B cell (primary cell): ENCODE measurements around the gene BATF3. TPM values are rescaled to one million over a fixed set of nuclear protein-coding genes. Genes with fewer than 3 reads are reported as not detected.

ENCODE experiments used
- ATAC-seq: fragments of 200-7000 bp; cut with Tn5 transposase; one replicate; pipeline ENCODE4 v1.10.0; 2021; ENCODE audit warnings: low read depth, mild to moderate bottlenecking, moderate number of reproducible peaks, moderate library complexity
- CTCF ChIA-PET: fragments of 350-600 bp; sonication (Branson Sonifier 250); formaldehyde crosslinking; loops from one replicate; lab custom pipeline; 2021; ENCODE audit warnings: antibody characterized with exemption, inconsistent platforms; lab: Charles Lee
- POLR2A ChIA-PET: fragments of 350-600 bp; sonication (Branson Sonifier 250); formaldehyde crosslinking; loops from one replicate; lab custom pipeline; 2021; ENCODE audit warnings: antibody characterized with exemption; lab: Charles Lee
- DNase-seq: peaks from one replicate; pipeline ENCODE4 v3.0.0; 2013
- H2AFZ ChIP-seq: 2 replicates; pipeline ENCODE4 v1.6.1; 2012; ENCODE audit warnings: mild to moderate bottlenecking, low read depth, low read length; ENCODE audit not compliant: insufficient read depth, poor library complexity, severe bottlenecking
- H3K27ac ChIP-seq, 2 donors: 1 replicate in 1 of 2; 2 replicates in 1 of 2; pipeline ENCODE4 v1.5.1; 2012 to 2013; ENCODE audit warnings: low read length in 2 of 2, mild to moderate bottlenecking in 2 of 2, moderate library complexity in 1 of 2
- H3K27me3 ChIP-seq, 4 experiments: fragments of 200-600 bp in 1 of 4; sonication (generic) in 1 of 4; replicated peaks in 1 of 4; 1 replicate in 2 of 4; 2 replicates in 2 of 4; pipeline versions ENCODE4 v1.6.1 to v1.7.0; 2013 to 2016; ENCODE audit warnings: low read length in 3 of 4, mild to moderate bottlenecking in 2 of 4, mixed read lengths in 1 of 4, moderate library complexity in 1 of 4; ENCODE audit not compliant: insufficient read depth in 4 of 4, control insufficient read depth in 3 of 4; ENCODE audit errors: control extremely low read depth in 1 of 4
- H3K36me3 ChIP-seq, 2 experiments: replicated peaks in 1 of 2; 1 replicate in 1 of 2; 2 replicates in 1 of 2; pipeline versions ENCODE4 v1.6.1 to v1.7.1; 2013; ENCODE audit warnings: low read length in 1 of 2; ENCODE audit not compliant: insufficient read depth in 2 of 2, control insufficient read depth in 1 of 2; ENCODE audit errors: control extremely low read depth in 1 of 2, extremely low read depth in 1 of 2
- H3K4me1 ChIP-seq, 2 donors: fragments of 200-600 bp in 1 of 2; sonication (generic) in 1 of 2; 1 replicate in 1 of 2; 2 replicates in 1 of 2; pipeline versions ENCODE4 v1.5.1 to v1.6.1; 2013 to 2017; ENCODE audit warnings: low read length in 2 of 2; ENCODE audit not compliant: control insufficient read depth in 2 of 2, insufficient read depth in 2 of 2
- H3K4me2 ChIP-seq: replicated peaks from 2 replicates; pipeline ENCODE3; 2012; ENCODE audit warnings: mild to moderate bottlenecking, low read depth, low read length; ENCODE audit not compliant: poor library complexity, severe bottlenecking
- H3K4me3 ChIP-seq, 5 experiments: fragments of 200-600 bp in 1 of 5; sonication (generic) in 1 of 5; 1 replicate in 3 of 5; 2 replicates in 2 of 5; pipeline versions ENCODE4 v1.5.1 to v1.7.0; 2011 to 2016; ENCODE audit warnings: low read length in 4 of 5, mild to moderate bottlenecking in 4 of 5, low read depth in 2 of 5, control low read depth in 1 of 5, moderate library complexity in 1 of 5; ENCODE audit not compliant: insufficient read depth in 1 of 5; ENCODE audit errors: control extremely low read depth in 1 of 5, extremely low read depth in 1 of 5
- H3K79me2 ChIP-seq: fragments of 200-600 bp; sonication (generic); one replicate; pipeline ENCODE4 v1.6.0; 2016; ENCODE audit warnings: low read length; ENCODE audit not compliant: control insufficient read depth, insufficient read depth
- H3K9ac ChIP-seq: fragments of 200-600 bp; sonication (generic); 2 replicates; pipeline ENCODE4 v1.6.1; 2017; ENCODE audit warnings: mild to moderate bottlenecking, low read length, moderate library complexity
- H3K9me3 ChIP-seq, 3 donors: one replicate each; pipeline versions ENCODE4 v1.6.1 to v1.7.1; 2013; ENCODE audit warnings: low read length in 2 of 3; ENCODE audit not compliant: control insufficient read depth in 2 of 3, insufficient read depth in 1 of 3; ENCODE audit errors: control extremely low read depth in 1 of 3
- H4K20me1 ChIP-seq: 2 replicates; pipeline ENCODE4 v1.6.0; 2012; ENCODE audit warnings: mild to moderate bottlenecking, low read length; ENCODE audit not compliant: insufficient read depth, control insufficient read depth, poor library complexity, severe bottlenecking
- H3K27ac Mint-ChIP-seq: one replicate; pipeline ENCODE4 v1.8.0; 2021; ENCODE audit warnings: mixed read lengths
- H3K27me3 Mint-ChIP-seq: one replicate; pipeline ENCODE4 v1.8.0; 2021; ENCODE audit warnings: mixed read lengths
- H3K4me1 Mint-ChIP-seq: one replicate; pipeline ENCODE4 v1.8.0; 2021; ENCODE audit warnings: mixed read lengths
- H3K4me3 Mint-ChIP-seq: one replicate; pipeline ENCODE4 v1.8.0; 2021; ENCODE audit warnings: mixed read lengths
- H3K9me3 Mint-ChIP-seq: one replicate; pipeline ENCODE4 v1.8.0; 2022; ENCODE audit warnings: mixed read lengths; ENCODE audit not compliant: insufficient read depth
- CTCF ChIP-seq: fragments of 200-600 bp; IDR thresholded peaks from one replicate; pipeline ENCODE4 v1.8.0; 2022; ENCODE audit warnings: antibody characterized with exemption, mild to moderate bottlenecking
- EZH2 ChIP-seq: IDR thresholded peaks from 2 replicates; pipeline ENCODE4 v1.6.1; 2012; ENCODE audit warnings: borderline replicate concordance, low read depth, mild to moderate bottlenecking, moderate library complexity, low read length; ENCODE audit not compliant: insufficient read depth, poor library complexity, severe bottlenecking
- WGBS: methylation state at CpG from one replicate; pipeline ENCODE4 v1.1.5; 2013; ENCODE audit warnings: missing lambda C conversion rate; ENCODE audit not compliant: insufficient coverage; 5-methylcytosine and 5-hydroxymethylcytosine counted together
- intact Hi-C: fragments of 100-400 bp; cut with micrococcal nuclease; formaldehyde crosslinking; loops from one replicate; pipeline ENCODE4 v1.10.0; 2022
- polyA plus RNA-seq: library from polyadenylated mRNA; depleted of rRNA; stranded (reverse); fragments of >200 nt; gene quantifications from 2 replicates; pipeline ENCODE4 v1.2.3, GENCODE V29; 2012
- total RNA-seq, 2 donors: library from RNA; stranded (reverse); fragments of 120-200 nt in 1 of 2; gene quantifications; 1 replicate in 1 of 2; 2 replicates in 1 of 2; pipeline versions ENCODE4 v1.2.3 to v1.2.4, GENCODE V29; 2013 to 2022

Gene BATF3
- total and polyA plus RNA-seq, 2 donors (not counting 1 experiment from before 2014, with no cell fraction given): 0.36 to 1.9 TPM

- no peak overlapping the region for H3K27ac ChIP-seq
- ATAC-seq (no peak), DNase-seq (no peak)
- Mint-ChIP-seq H3K27ac (no peak overlapping the region), H3K4me3 (no peak overlapping the region), H3K27me3 (peaks cover 12% of the 10 kb centered on the region), H3K4me1 (no peaks in the 10 kb centered on the region), H3K9me3 (no peaks in the 10 kb centered on the region)
- peaks cover 0 to 21% (median 0%) of the 10 kb centered on the region in 4 experiments for H3K27me3 ChIP-seq
- no peak overlapping the region for H3K9ac ChIP-seq
- H3K79me2 ChIP-seq: no peaks in the 10 kb centered on the region
- CTCF ChIA-PET: no interaction called here
- intact Hi-C loops: no loop called here
- 86% methylated on average over 1 of the region's 5 CpGs for WGBS
- H3K4me2 ChIP-seq: no peak overlapping the region
- POLR2A ChIA-PET: no interaction called here
- no peaks in the 10 kb centered on the region for H4K20me1 ChIP-seq
- no peak overlapping the region for H2AFZ ChIP-seq
- H3K9me3 ChIP-seq: peaks cover 0 to 4% (median 0%) of the 10 kb centered on the region in 3 donors
- H3K4me1 ChIP-seq: peaks cover 0 to 3% of the 10 kb centered on the region in 2 donors
- no peak for TF ChIP-seq CTCF
- no peak for TF ChIP-seq EZH2
- H3K36me3 ChIP-seq: no peaks in the 10 kb centered on the region
- H3K4me3 ChIP-seq: no peak overlapping the region
Measured at GRCh38 chr1:212656730-212657129, 42.9 kb downstream of the BATF3 start.

GRCh38 chr1:212655668-212656440, 43.8 kb downstream of the BATF3 start:
- TF ChIP-seq EZH2: no peak
- TF ChIP-seq CTCF: no peak
- no peak overlapping the region for H3K9ac ChIP-seq
- Mint-ChIP-seq H3K27me3 (peaks cover 12% of the 10 kb centered on the region), H3K27ac (no peak overlapping the region), H3K4me3 (no peak overlapping the region), H3K4me1 (no peaks in the 10 kb centered on the region), H3K9me3 (no peaks in the 10 kb centered on the region)
- H3K79me2 ChIP-seq: no peaks in the 10 kb centered on the region
- WGBS: 75% methylated on average over 4 of the region's 6 CpGs
- H3K4me3 ChIP-seq: no peak overlapping the region
- H3K27ac ChIP-seq: no peak overlapping the region
- peaks cover 0 to 21% (median 0%) of the 10 kb centered on the region in 4 experiments for H3K27me3 ChIP-seq
- H2AFZ ChIP-seq: no peak overlapping the region
- H3K4me1 ChIP-seq: peaks cover 0 to 3% of the 10 kb centered on the region in 2 donors
- ChIA-PET CTCF (interaction anchor here (2.1 kb wide), 1 partner anchor 9 kb away, joined by 6 read pairs; no protein-coding TSS in a partner anchor), POLR2A (no interaction called here)
- peaks cover 0 to 4% (median 0%) of the 10 kb centered on the region in 3 donors for H3K9me3 ChIP-seq
- no peak for DNase-seq
- intact Hi-C loops: no loop called here
- no peak overlapping the region for H3K4me2 ChIP-seq
- no peaks in the 10 kb centered on the region for H3K36me3 ChIP-seq
- no peaks in the 10 kb centered on the region for H4K20me1 ChIP-seq
- ATAC-seq: no peak
